Mammary epithelial cell (primary cell): ENCODE measurements around the gene ZNF366.

Experiments used
- EZH2 ChIP-seq: IDR thresholded peaks from 2 replicates; pipeline ENCODE4 v1.6.1; 2012; ENCODE audit warnings: low read length, inconsistent platforms, borderline replicate concordance
- TF ChIP-seq, protein P1 (sequence below), 2 donors: IDR thresholded peaks in 1 of 2; conservative IDR thresholded peaks in 1 of 2; 2 replicates each; pipeline ENCODE4 v1.5.1; 2011 to 2012; ENCODE audit warnings: inconsistent platforms in 2 of 2, low read length in 2 of 2, mild to moderate bottlenecking in 2 of 2, control low read depth in 1 of 2, low read depth in 1 of 2; ENCODE audit not compliant: insufficient read depth in 1 of 2; ENCODE audit errors: extremely low read depth in 1 of 2

DNA sequence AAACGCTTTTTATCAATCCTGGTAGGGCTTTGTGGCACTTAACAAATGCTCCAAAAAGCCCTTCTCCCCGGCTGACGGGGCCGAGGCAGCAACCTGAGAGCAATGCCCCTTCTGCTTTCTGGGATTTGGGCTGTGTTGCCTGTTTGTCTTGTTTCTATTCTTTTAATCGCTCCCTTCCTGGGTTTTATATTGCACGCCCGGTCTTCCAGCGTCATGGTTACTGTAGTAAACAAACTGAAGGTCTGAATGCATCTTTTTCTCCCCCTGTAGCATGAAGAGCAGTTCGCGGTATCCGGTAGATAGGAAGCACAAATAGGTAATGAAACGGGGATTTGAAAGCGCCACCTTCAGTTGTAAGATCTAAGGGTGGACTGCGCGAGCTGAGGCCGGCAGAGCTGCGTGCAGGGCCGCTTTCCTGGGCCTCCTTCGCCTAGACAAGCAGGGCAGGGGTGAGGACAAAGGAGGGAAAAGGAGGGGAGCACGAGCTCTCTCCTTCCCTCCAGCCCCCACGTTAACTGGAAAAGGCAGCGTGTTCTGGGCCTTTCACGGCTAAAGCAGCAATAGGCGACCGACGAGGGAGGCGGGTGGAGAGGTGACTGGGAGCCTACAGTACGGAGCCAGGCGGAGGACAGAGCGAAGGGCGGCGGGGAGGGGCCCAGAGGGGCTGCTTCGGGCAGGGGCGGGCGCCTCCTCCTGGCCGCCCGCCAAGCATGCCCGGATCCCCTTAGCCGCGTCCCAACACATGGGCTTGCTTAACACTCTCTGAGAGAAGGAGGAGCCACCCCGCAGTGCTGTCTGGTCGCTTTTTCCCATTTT, 49.3 kb upstream of the ZNF366 start:
- TF ChIP-seq, protein P1, sequence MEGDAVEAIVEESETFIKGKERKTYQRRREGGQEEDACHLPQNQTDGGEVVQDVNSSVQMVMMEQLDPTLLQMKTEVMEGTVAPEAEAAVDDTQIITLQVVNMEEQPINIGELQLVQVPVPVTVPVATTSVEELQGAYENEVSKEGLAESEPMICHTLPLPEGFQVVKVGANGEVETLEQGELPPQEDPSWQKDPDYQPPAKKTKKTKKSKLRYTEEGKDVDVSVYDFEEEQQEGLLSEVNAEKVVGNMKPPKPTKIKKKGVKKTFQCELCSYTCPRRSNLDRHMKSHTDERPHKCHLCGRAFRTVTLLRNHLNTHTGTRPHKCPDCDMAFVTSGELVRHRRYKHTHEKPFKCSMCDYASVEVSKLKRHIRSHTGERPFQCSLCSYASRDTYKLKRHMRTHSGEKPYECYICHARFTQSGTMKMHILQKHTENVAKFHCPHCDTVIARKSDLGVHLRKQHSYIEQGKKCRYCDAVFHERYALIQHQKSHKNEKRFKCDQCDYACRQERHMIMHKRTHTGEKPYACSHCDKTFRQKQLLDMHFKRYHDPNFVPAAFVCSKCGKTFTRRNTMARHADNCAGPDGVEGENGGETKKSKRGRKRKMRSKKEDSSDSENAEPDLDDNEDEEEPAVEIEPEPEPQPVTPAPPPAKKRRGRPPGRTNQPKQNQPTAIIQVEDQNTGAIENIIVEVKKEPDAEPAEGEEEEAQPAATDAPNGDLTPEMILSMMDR (conservative IDR thresholded peaks at IDR 0.05 in 1 of 2, IDR thresholded peaks at IDR 0.05 in 1 of 2; ENCODE audit: extremely low read depth in 1 of 2, insufficient read depth in 1 of 2, low read depth in 1 of 2, low read length in 2 of 2), result peak in 1 of 2 donors; percentile 17
- TF ChIP-seq EZH2, result no peak
